Measurements from ENCODE around the gene MAL. TPM values are rescaled to one million over a fixed set of nuclear protein-coding genes. Genes with fewer than 3 reads are reported as not detected.

Gene MAL
- total RNA-seq, 2 donors from 2014 or later, result not detected

DNA sequence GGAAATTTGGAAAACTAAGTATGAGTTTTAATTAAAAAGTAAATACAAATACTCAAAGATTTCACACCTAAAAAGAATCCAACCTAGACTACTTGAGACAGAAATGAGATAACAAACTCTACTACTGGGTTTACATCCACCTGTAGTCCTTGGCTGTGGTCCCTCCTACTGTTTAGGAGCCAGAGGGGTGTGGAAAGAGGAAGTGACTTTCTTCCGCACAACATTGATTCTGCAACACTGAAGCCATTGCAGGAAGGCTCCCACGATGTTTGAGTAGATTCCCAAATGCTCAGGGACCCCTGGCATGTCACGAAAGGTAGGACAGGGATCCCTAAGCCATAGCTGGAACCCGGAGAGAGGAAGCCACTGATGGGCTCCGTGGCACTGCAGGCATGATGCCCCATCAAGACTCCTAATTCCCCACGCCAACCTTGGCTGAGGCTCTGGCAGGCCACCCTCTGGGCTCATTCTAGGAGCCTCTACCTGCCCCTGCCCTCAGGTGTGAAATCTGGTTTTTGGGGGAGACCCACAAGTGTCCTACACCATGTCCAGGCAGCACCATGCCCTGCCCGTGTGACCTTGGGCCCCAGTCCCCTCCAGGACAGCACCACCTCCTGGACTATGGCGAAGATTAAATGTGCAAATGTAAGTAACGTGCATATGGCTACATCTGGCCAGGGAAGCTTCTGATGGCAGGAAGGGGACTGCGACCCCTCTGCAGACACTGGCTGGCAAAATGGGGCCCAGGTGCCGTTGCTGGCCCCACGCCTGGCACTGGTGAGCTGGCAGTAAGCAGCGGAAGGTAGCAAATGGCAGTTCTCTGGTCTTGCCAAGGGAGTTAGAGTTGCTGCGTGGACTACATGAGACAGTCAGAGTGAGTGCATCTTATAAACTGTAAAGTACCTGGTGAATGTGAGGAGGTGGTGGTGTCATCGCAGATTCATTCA is 38.2 kb upstream of the MAL start:
- ATAC-seq (ENCODE audit: insufficient number of reproducible peaks, low FRiP score, low read depth) (no peak), DNase-seq (ENCODE audit: low spot score) (no peak)
- Histone ChIP-seq H3K4me1 (ENCODE audit: control insufficient read depth in 1 of 2, low read depth in 2 of 2) (no peaks in the 10 kb centered on the region), H3K36me3 (no peaks in the 10 kb centered on the region), H3K27me3 (replicated peaks; ENCODE audit: insufficient read depth) (no peaks in the 10 kb centered on the region), H3K9me3 (no peaks in the 10 kb centered on the region), H3K4me3 (no peak overlapping the region), H3K27ac (no peak overlapping the region)
- TF ChIP-seq, protein P1, sequence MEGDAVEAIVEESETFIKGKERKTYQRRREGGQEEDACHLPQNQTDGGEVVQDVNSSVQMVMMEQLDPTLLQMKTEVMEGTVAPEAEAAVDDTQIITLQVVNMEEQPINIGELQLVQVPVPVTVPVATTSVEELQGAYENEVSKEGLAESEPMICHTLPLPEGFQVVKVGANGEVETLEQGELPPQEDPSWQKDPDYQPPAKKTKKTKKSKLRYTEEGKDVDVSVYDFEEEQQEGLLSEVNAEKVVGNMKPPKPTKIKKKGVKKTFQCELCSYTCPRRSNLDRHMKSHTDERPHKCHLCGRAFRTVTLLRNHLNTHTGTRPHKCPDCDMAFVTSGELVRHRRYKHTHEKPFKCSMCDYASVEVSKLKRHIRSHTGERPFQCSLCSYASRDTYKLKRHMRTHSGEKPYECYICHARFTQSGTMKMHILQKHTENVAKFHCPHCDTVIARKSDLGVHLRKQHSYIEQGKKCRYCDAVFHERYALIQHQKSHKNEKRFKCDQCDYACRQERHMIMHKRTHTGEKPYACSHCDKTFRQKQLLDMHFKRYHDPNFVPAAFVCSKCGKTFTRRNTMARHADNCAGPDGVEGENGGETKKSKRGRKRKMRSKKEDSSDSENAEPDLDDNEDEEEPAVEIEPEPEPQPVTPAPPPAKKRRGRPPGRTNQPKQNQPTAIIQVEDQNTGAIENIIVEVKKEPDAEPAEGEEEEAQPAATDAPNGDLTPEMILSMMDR (IDR thresholded peaks at IDR 0.05), result no peak

DNA sequence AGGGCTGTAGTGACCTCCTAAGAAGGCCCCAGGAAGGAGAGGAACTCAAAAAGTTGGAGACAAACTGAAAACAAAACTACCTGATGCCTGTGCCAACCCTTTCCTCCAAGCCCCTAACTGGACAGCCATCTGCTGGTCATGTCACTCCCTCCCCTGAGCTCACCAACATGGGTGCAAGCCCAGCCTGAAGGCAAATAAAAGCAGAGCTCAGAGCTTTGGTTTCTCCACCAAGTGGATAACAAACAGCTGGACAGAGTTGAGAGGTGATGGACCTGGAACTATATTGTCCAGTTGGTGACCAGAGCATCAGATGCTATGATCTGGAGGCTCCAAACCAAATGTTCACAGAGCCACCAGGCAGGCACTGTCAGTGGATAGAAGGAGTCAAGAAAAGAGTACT is 34.6 kb upstream of the MAL start:
- H3K36me3 ChIP-seq, result no peaks in the 10 kb centered on the region
- H3K9me3 ChIP-seq, result no peaks in the 10 kb centered on the region
- no peak overlapping the region for H3K27ac ChIP-seq
- DNase-seq (ENCODE audit: low spot score), result no peak
- TF ChIP-seq, protein P1 (IDR thresholded peaks at IDR 0.05), result no peak
- no peaks in the 10 kb centered on the region for H3K27me3 ChIP-seq (replicated peaks; ENCODE audit: insufficient read depth)
- no peak overlapping the region for H3K4me3 ChIP-seq
- no peaks in the 10 kb centered on the region for H3K4me1 ChIP-seq (ENCODE audit: control insufficient read depth in 1 of 2, low read depth in 2 of 2)
- no peak for ATAC-seq (ENCODE audit: insufficient number of reproducible peaks, low FRiP score, low read depth)

DNA sequence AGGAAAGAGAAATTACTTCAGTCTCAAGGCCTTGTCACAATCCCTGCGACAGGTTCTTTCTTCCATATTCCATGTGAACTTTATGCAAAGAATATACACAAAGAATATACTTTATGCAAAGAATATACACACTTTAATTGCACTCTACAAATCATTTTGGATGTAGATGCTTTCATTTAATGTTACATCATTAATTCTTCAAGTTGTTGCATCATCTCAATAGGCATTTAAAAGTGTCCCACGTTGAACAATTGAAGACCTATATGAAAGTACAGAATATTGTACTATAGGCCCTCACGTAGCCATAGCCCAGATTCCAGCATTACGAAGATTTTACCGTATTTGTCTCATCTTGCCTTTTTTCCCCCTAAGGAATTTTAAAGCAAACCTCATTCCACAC is 33.1 kb upstream of the MAL start:
- no peak for ATAC-seq (ENCODE audit: insufficient number of reproducible peaks, low FRiP score, low read depth)
- TF ChIP-seq, protein P1 (IDR thresholded peaks at IDR 0.05), result no peak
- no peaks in the 10 kb centered on the region for H3K4me1 ChIP-seq (ENCODE audit: control insufficient read depth in 1 of 2, low read depth in 2 of 2)
- H3K4me3 ChIP-seq, result no peak overlapping the region
- no peak overlapping the region for H3K27ac ChIP-seq
- H3K9me3 ChIP-seq, result no peaks in the 10 kb centered on the region
- H3K36me3 ChIP-seq, result no peaks in the 10 kb centered on the region
- DNase-seq (ENCODE audit: low spot score), result no peak
- no peaks in the 10 kb centered on the region for H3K27me3 ChIP-seq (replicated peaks; ENCODE audit: insufficient read depth)

DNA sequence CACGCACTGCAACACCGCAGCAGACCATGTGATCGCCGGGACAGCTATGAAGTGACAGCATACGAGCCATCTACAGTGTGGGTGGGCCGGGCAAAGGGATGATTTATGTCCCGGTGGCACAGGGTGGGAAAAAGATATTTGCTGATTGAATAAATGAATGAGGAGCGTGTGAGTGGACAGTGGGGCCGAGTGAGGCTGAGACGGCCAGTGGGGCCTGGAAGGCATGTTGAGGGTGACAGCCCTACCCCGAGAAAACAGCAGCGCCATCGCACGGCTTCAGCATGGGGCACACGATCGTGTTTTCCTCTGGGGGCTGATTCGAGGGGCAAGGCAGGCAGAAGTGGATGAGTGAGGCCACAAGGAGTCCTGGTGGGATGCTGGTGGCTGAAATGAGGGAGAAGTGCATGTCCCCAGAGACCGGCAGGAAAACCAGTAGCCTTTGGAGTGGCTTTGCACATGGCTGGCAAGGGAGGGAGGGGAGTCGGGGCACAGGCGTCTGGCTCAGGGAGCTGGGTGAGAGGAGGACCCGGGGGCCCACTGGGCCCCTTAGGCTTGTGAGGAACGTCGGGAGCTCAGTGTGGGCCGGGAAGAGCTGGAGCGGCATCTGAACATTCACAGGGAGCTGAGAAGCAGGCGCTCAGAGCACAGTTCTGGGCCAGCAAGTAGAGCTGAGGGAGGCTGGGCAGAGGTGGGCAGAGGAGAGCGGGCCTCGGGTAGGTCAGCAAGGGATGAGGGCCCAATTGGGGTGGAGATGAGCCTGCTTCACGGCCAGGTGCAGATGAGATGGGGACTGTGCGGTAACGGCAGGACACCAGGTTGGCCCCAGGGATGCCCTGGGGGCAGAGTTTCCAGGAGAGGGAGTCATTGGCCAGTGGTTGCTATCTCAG is 32.1 kb upstream of the MAL start:
- H3K36me3 ChIP-seq, result no peaks in the 10 kb centered on the region
- no peaks in the 10 kb centered on the region for H3K4me1 ChIP-seq (ENCODE audit: control insufficient read depth in 1 of 2, low read depth in 2 of 2)
- no peak overlapping the region for H3K27ac ChIP-seq
- DNase-seq (ENCODE audit: low spot score), result no peak
- ATAC-seq (ENCODE audit: insufficient number of reproducible peaks, low FRiP score, low read depth), result no peak
- H3K27me3 ChIP-seq (replicated peaks; ENCODE audit: insufficient read depth), result no peaks in the 10 kb centered on the region
- no peak overlapping the region for H3K4me3 ChIP-seq
- TF ChIP-seq, protein P1 (IDR thresholded peaks at IDR 0.05), result no peak
- no peaks in the 10 kb centered on the region for H3K9me3 ChIP-seq

All from thoracic aorta (tissue), 2 donors.